WI38 (cell line): ENCODE data around the gene CLPSL2.

ENCODE experiments used
- H3K4me3 ChIP-seq: 2 replicates; pipeline ENCODE4 v1.5.1; 2011; ENCODE audit warnings: low read depth, mild to moderate bottlenecking, control low read depth, low read length
- TF ChIP-seq, protein P1 (sequence below): IDR thresholded peaks from 2 replicates; pipeline ENCODE4 v1.5.1; 2012; ENCODE audit warnings: low read depth, mild to moderate bottlenecking, control low read depth, low read length

CLPSL2 gene

DNA sequence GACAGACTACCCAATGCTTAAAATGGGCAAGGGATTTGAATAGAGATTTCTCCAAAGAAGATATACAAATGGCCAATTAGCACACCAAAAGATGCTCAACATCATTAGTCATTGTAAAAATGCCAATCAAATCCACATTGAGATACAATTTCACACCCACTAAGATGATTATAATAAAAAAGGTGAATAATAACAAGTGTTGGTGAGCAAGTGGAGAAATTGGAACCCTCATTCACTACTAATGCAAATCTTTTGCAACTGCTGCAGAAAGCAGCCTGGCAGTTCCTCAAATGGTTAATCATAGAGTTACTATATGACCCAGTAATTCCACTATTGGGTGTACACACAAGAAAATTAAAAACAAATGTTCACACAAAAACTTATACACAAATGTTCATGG lies 41.1 kb downstream of the CLPSL2 start:
- TF ChIP-seq, protein P1, sequence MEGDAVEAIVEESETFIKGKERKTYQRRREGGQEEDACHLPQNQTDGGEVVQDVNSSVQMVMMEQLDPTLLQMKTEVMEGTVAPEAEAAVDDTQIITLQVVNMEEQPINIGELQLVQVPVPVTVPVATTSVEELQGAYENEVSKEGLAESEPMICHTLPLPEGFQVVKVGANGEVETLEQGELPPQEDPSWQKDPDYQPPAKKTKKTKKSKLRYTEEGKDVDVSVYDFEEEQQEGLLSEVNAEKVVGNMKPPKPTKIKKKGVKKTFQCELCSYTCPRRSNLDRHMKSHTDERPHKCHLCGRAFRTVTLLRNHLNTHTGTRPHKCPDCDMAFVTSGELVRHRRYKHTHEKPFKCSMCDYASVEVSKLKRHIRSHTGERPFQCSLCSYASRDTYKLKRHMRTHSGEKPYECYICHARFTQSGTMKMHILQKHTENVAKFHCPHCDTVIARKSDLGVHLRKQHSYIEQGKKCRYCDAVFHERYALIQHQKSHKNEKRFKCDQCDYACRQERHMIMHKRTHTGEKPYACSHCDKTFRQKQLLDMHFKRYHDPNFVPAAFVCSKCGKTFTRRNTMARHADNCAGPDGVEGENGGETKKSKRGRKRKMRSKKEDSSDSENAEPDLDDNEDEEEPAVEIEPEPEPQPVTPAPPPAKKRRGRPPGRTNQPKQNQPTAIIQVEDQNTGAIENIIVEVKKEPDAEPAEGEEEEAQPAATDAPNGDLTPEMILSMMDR, result no peak
- H3K4me3 ChIP-seq, result no peak overlapping the region

DNA sequence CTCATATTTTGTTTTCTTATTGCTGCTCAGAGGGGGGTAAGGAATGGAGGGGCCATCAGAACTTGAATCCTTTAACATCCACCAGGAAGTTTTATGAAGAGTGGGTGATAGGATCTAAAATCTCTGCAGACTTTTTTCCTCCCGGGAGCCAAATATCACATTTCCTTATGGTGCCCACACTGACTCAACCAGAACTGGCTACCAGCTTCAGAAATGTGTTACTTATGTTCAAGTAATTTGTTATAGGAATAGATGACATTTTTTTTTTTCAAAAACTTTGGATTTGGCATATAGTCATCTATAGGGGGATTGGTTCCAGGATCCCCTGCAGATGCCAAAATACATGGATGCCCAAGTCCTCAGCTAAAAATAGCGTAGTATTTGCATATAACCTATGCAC lies 47.2 kb downstream of the CLPSL2 start:
- no peak overlapping the region for H3K4me3 ChIP-seq
- TF ChIP-seq, protein P1, result no peak

DNA sequence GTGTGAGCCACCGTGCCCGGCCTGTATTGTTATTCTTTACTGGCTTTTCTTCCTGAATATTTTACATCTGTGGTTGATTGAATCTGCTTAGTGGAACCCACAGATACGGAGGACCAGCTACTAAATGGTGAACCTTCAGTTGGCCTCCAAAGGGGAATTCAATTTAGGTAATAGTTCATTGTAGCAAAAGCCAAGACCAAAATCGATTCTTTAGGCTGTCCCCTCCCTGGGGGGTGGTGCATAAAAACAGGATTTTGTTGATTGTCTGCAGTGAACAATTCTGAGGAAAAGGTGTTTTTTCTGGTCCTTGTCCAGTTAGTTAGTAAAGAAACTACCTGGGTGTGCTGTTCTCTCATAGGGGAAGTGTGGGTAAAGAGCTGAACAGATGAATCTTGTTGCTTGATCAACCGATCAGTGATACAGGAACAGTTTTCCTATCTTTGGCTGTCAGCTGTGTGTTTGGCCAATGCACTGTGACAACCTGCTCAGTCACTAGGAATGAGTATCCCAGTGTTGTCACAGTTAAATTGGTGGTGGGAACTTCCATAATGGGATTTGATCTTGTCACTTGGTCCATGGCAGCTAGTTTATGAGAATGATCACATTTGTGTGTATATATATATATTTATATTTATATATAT lies 48.3 kb downstream of the CLPSL2 start:
- TF ChIP-seq, protein P1, result no peak
- H3K4me3 ChIP-seq, result no peak overlapping the region
